SW 1271 (cell line): ENCODE measurements around the gene MRPL22.
"Not testable (repeated sequence)": the region's sequence is repeated elsewhere in the genome, so short reads cannot be mapped to it uniquely, and the experiment has no call there.

Experiments used
- DNase-seq, 2 experiments: peaks; one replicate each; lab custom pipeline; 2025; lab: John Stamatoyannopoulos, UW

Gene MRPL22

GRCh38 chr5:154940772-154941620 is at the start of gene MRPL22:
Gene MRPL22 (plus strand): TSS chr5:154941073. CDS start chr5:154941111, 38 bp downstream.
- peak; percentile 84 to 94 for DNase-seq

GRCh38 chr5:154892369-154892771 is 48.5 kb upstream of the MRPL22 start:
- DNase-seq, result no peak

- no peak for DNase-seq
Observed at GRCh38 chr5:154893381-154893780, 47.5 kb upstream of the MRPL22 start.

- no peak for DNase-seq
Observed at GRCh38 chr5:154895606-154896561, 45.0 kb upstream of the MRPL22 start.

GRCh38 chr5:154896562-154897165 is 44.2 kb upstream of the MRPL22 start:
- no peak for DNase-seq

GRCh38 chr5:154898210-154898609 is 42.7 kb upstream of the MRPL22 start:
- no peak for DNase-seq

GRCh38 chr5:154899151-154899816 is 41.6 kb upstream of the MRPL22 start:
- DNase-seq, result no peak

- DNase-seq, result no peak
Observed at GRCh38 chr5:154900066-154900465, 40.8 kb upstream of the MRPL22 start.

- DNase-seq, result no peak
Observed at GRCh38 chr5:154901276-154901675, 39.6 kb upstream of the MRPL22 start.

- DNase-seq, result no peak
Observed at GRCh38 chr5:154901913-154902312, 39.0 kb upstream of the MRPL22 start.

- DNase-seq, result not testable (repeated sequence)
Observed at GRCh38 chr5:154905601-154906000, 35.3 kb upstream of the MRPL22 start.

GRCh38 chr5:154916874-154917273 is 24.0 kb upstream of the MRPL22 start:
- no peak for DNase-seq

GRCh38 chr5:154917757-154918156 is 23.1 kb upstream of the MRPL22 start:
- DNase-seq, result no peak

GRCh38 chr5:154923441-154924430 is 17.1 kb upstream of the MRPL22 start:
- no peak for DNase-seq

GRCh38 chr5:154933537-154933936 is 7.3 kb upstream of the MRPL22 start:
- DNase-seq, result no peak

- DNase-seq, result no peak
Observed at GRCh38 chr5:154934881-154935280, 6.0 kb upstream of the MRPL22 start.

GRCh38 chr5:154937186-154937717 is 3.6 kb upstream of the MRPL22 start:
- peak in 1 of 2 experiments; percentile 27 for DNase-seq

- peak; percentile 81 to 91 for DNase-seq
Observed at GRCh38 chr5:154937718-154938466, 3.0 kb upstream of the MRPL22 start, which contains the start of gene GEMIN5. Gene GEMIN5 (minus strand): TSS chr5:154938211. CDS start chr5:154938133, 78 bp downstream.

GRCh38 chr5:154939387-154939786 is 1.5 kb upstream of the MRPL22 start:
- DNase-seq, result not testable (repeated sequence)
